Left lung (tissue), 10 donors: ENCODE results near the gene TMEM14C. TPM values are rescaled to one million over a fixed set of nuclear protein-coding genes. Genes with fewer than 3 reads are reported as not detected.

Experiments
- ATAC-seq: fragments of 200-7000 bp; cut with Tn5 transposase; one replicate; pipeline ENCODE4 v1.9.1; 2020; ENCODE audit warnings: moderate library complexity
- DNase-seq, 4 donors: peaks; one replicate each; pipeline ENCODE4 v3.0.0-alpha.2; 2013 to 2020
- H3K27ac ChIP-seq, 2 donors: fragments of 200-600 bp; sonication (generic) in 1 of 2; one replicate each; pipeline versions ENCODE4 v1.5.0 to v1.8.0; 2020 to 2021
- H3K27me3 ChIP-seq, 2 donors: fragments of 200-600 bp; sonication (generic) in 1 of 2; one replicate each; pipeline versions ENCODE4 v1.5.0 to v1.8.0; 2020 to 2021
- H3K36me3 ChIP-seq, 2 donors: fragments of 200-600 bp; sonication (generic) in 1 of 2; one replicate each; pipeline versions ENCODE4 v1.5.0 to v1.8.0; 2020 to 2021
- H3K4me1 ChIP-seq, 2 donors: fragments of 200-600 bp; one replicate each; pipeline ENCODE4 v1.8.0; 2021
- H3K4me3 ChIP-seq, 2 donors: fragments of 200-600 bp; sonication (generic) in 1 of 2; one replicate each; pipeline versions ENCODE4 v1.5.0 to v1.8.0; 2020 to 2021; ENCODE audit warnings: mild to moderate bottlenecking in 1 of 2
- H3K9me3 ChIP-seq, 2 donors: fragments of 200-600 bp; sonication (generic) in 1 of 2; one replicate each; pipeline versions ENCODE4 v1.5.0 to v1.8.0; 2020 to 2021
- intact Hi-C, 2 donors: fragments of 100-400 bp; cut with DNase I; formaldehyde crosslinking; loops; one replicate each; pipeline versions ENCODE4 v1.11.2 to v1.14.2; 2022
- polyA plus RNA-seq, 6 donors: library from polyadenylated mRNA; unstranded; fragments of 120-200 nt; gene quantifications; one replicate each; pipeline ENCODE4 v1.2.1, GENCODE V29; 2013; ENCODE audit not compliant: insufficient read length in 6 of 6
- total RNA-seq, 2 donors: library from RNA; stranded (reverse); fragmentation: NEBNext Ultra II Directional; extraction: Animal tissue kit (Norgen Biotek cat#: 25700); gene quantifications; one replicate each; pipeline ENCODE4 v1.2.1, GENCODE V29; 2021
- TF ChIP-seq, protein P1 (sequence below), 2 donors: fragments of 200-600 bp; sonication (generic) in 1 of 2; IDR thresholded peaks; one replicate each; pipeline versions ENCODE4 v1.5.0 to v1.8.0; 2021; ENCODE audit warnings: antibody characterized with exemption in 2 of 2
- donor health status: DM: no; HTN: yes; CAD: no.
- donor health status: DM: no; HTN: no; CAD: no.

The TMEM14C gene
- total and polyA plus RNA-seq, 8 donors, result 81.8 to 154 (median 147) TPM

DNA sequence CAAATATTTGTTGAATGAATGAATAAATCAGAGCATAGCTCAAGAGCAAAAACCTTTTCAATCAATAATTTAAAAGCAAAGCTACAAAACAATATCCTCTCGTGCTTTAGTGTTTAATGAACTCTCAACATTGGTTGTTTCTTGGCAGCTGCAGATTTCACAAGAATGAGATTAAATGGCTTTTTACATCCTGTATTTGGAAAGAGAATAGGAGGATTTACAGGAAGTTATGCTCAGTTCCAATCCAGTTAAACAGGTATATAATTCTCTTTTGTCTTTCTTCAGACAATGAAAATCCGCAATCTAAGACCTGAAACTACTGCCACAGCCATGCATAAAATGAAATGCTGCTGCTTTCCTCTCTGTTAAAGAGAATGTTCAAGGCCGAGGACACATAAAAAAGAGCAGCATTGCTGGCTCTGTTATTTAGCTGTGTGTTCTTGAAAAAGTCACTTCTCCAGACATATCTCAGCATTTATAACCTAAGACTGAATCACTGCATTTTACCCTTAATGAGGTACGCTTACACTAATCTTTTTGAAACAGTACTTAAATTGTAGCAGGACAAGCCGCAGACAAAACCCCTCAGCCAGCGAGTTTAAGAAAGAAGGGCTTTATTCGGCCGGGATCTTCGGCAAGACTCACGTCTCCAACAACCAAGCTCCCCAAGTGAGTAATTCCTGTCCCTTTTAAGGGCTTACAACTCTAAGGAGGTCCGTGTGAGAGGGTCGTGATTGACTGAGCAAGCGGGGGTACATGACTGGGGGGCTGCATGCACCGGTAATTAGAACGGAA, 32.0 kb upstream of the TMEM14C start:
- no peaks in the 10 kb centered on the region for H3K27me3 ChIP-seq
- no peak overlapping the region for H3K27ac ChIP-seq
- ATAC-seq, result no peak
- TF ChIP-seq, protein P1, sequence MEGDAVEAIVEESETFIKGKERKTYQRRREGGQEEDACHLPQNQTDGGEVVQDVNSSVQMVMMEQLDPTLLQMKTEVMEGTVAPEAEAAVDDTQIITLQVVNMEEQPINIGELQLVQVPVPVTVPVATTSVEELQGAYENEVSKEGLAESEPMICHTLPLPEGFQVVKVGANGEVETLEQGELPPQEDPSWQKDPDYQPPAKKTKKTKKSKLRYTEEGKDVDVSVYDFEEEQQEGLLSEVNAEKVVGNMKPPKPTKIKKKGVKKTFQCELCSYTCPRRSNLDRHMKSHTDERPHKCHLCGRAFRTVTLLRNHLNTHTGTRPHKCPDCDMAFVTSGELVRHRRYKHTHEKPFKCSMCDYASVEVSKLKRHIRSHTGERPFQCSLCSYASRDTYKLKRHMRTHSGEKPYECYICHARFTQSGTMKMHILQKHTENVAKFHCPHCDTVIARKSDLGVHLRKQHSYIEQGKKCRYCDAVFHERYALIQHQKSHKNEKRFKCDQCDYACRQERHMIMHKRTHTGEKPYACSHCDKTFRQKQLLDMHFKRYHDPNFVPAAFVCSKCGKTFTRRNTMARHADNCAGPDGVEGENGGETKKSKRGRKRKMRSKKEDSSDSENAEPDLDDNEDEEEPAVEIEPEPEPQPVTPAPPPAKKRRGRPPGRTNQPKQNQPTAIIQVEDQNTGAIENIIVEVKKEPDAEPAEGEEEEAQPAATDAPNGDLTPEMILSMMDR (IDR thresholded peaks at IDR 0.05), result no peak
- H3K4me1 ChIP-seq, result peaks cover 12 to 18% of the 10 kb centered on the region in 2 donors
- intact Hi-C loops, result no loop called here
- H3K36me3 ChIP-seq, result no peaks in the 10 kb centered on the region
- H3K9me3 ChIP-seq, result no peaks in the 10 kb centered on the region
- peak in 1 of 4 donors; percentile 30 for DNase-seq
- no peak overlapping the region for H3K4me3 ChIP-seq

DNA sequence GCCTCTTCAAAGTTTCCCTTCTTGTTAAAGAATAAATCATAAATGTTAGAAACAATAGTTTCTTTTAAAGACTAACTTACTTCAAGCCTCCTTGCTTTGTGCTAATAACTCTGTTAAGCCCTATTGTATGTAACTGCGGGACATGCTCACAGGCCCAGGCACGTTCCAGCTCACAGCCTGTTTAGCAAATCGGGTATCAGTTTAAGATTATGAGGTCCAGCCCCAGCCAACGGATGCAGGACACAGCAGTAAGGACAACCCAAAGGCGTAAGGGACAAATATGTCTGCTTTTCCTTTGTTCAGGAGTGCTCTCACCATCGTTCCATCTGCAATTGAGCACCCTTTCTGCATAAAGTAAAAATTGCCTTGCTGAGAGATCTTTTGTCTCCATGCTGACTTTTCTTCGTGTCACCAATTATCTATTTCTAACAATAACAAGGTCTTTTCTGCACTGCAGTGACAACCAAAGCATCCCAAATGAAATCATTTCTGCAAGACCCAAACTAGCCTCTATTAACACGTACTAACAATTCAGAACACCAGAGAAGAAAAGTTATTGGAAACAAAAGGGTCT, 29.8 kb upstream of the TMEM14C start:
- H3K9me3 ChIP-seq, result no peaks in the 10 kb centered on the region
- peaks cover 16 to 32% of the 10 kb centered on the region in 2 donors for H3K4me1 ChIP-seq
- no peak overlapping the region for H3K27ac ChIP-seq
- ATAC-seq (no peak), DNase-seq (no peak)
- peaks cover 0 to 3% of the 10 kb centered on the region in 2 donors for H3K36me3 ChIP-seq
- TF ChIP-seq, protein P1 (IDR thresholded peaks at IDR 0.05), result no peak
- intact Hi-C loops, result no loop called here
- H3K4me3 ChIP-seq, result peak overlapping the region; percentile 72 to 81
- no peaks in the 10 kb centered on the region for H3K27me3 ChIP-seq

DNA sequence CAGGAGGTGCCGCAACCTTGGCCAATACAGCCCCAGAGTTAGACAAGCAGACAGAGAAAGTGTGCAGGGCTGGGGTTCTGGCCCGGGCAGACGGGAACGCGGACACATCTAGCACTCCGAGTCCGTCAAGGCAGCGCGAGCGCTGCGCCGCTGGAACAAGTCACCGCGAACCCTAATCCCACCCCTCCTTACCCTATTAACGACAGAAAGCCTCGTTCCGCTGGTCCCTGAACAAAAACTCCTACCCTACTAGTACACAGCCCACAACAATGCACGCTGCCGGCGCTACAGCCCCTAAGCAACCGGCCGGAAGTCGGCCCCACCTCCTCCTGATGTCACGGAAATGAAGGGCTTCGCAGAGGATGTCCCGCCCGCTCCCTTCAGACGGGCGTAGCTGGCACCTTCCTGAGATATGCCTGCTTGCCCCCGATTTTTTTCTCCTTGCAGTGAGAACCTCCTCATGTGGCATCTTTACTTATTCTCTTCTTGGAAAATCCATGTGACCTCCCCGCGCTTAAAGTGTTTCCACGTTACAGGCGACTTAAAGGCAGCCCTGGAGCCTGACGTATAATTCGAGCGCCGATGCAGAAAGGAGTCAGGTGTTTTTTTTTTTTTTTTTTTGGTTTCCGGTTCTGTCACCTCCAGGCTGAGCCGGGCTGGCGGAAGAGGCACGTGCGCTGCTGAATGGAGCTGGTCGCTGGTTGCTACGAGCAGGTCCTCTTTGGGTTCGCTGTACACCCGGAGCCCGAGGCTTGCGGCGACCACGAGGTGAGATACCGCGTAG, 28.4 kb upstream of the TMEM14C start, which contains the start of the genes C6orf52 and PAK1IP1:
TSS of gene C6orf52 (minus strand) at position 315 of the 784 bp plus-strand sequence. CDS start 7,066 bp downstream, outside the sequence.
TSS of gene PAK1IP1 (plus strand) at position 671 of the 784 bp plus-strand sequence. CDS start at position 685, 14 bp downstream.
- ATAC-seq (peak; percentile 99), DNase-seq (peak; percentile 94 to 99 (median 96))
- H3K36me3 ChIP-seq, result peaks cover 0 to 18% of the 10 kb centered on the region in 2 donors
- peak within 1 kb of the TSS; percentile 93 to 95 for H3K27ac ChIP-seq
- peaks cover 16 to 32% of the 10 kb centered on the region in 2 donors for H3K4me1 ChIP-seq
- H3K9me3 ChIP-seq, result no peaks in the 10 kb centered on the region
- intact Hi-C loops, result no loop called here
- H3K4me3 ChIP-seq, result peak within 1 kb of the TSS; percentile 72 to 81
- TF ChIP-seq, protein P1 (IDR thresholded peaks at IDR 0.05), result no peak
- no peaks in the 10 kb centered on the region for H3K27me3 ChIP-seq

DNA sequence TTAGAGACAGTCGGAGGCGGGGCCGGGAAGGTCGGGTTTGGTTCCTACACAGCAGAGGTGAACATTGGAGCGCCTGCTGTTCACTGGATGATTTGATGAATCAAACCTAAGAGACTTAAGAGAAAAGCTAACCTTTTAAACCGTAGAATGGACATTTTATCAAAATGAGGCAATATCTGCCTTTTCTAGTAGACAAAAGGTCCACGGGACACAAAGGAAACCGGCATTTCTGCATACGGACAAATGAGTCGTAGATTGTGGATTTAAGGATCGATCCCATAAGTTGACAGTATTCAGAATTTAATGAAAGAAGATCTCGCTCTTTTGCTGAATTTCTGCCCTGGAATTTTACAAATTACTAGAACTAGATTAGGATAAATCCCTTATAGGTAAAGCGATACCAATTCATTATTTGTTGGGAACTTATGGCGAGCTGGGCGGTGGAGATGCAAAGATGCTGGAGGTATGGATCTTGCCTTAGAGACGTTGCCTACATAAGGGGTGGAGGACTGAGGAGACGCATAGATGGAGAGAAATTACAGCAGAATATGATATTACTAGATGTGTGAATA, 27.7 kb upstream of the TMEM14C start:
- Histone ChIP-seq H3K36me3 (peaks cover 0 to 24% of the 10 kb centered on the region in 2 donors), H3K27me3 (no peaks in the 10 kb centered on the region), H3K9me3 (no peaks in the 10 kb centered on the region), H3K4me1 (peaks cover 16 to 32% of the 10 kb centered on the region in 2 donors), H3K4me3 (peak overlapping the region; percentile 72 to 81), H3K27ac (peak overlapping the region; percentile 93 to 95)
- TF ChIP-seq, protein P1 (IDR thresholded peaks at IDR 0.05), result no peak
- DNase-seq (no peak), ATAC-seq (no peak)
- intact Hi-C loops, result no loop called here
